Raji (cell line): ENCODE results near the gene QKI.

Source experiments
- POLR2A ChIP-seq: IDR thresholded peaks from 2 replicates; pipeline ENCODE4 v1.6.1; 2011; ENCODE audit warnings: low read depth, low read length, control low read depth; ENCODE audit not compliant: insufficient read depth

QKI gene

DNA sequence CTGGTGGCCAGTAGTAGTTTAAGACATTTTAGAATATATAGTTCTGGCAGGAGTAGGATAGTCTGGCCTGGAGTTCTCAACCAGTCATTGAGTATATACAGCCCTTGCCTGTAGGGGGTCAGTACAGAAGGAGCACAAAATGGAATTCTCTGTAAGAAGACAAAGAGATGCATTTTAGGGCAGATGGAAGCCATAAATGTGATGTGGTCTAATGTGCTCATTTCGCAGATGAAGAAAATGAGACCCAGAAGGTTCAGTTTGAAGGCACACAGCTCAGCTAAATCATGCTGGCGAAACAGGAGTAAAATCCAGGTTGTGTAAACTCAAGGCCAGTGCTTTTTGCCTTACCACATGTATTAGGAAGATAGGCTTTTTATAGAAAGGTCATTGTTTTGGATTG is 29.6 kb downstream of the QKI start:
- no peak for TF ChIP-seq POLR2A

DNA sequence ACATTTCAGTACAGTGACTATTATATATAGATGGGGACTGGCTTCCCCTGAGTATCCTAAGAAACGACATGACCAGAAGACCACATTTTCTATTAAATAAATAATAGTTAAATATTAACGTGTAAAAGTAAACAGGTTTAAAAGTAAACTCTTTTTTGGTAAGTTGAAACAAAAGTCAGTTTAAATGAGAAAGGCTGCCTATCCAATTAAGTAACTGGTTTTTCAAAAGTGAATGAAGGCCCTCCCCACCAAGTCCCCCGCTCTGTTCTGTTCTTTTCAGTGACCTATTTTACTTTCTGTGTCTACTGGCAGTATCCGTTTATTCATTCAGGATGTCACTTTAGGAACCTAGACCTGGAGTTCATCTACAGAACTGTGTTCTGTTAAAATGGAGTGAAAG is 32.0 kb downstream of the QKI start:
- TF ChIP-seq POLR2A, result no peak

DNA sequence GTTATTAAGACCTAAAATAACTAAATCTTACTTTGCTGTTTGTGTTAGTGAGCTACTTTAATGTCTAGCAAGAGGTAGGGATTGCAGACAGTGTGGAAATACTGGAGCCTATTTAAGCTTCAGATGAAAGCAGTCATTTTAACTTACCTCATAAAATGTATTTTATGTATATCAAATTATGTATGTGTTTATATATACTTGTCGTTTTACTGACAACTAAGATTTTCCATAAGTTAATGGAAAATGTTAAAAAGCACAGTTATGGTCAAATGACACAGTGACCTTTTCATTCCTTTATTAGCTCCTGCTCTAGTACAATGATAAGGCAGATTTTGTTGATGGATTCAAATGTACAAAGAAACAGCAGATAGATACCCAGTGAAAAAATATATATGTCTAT is 34.6 kb downstream of the QKI start:
- TF ChIP-seq POLR2A, result no peak

- TF ChIP-seq POLR2A, result no peak
Observed at GRCh38 chr6:163454425-163454824, 39.9 kb downstream of the QKI start.

GRCh38 chr6:163455552-163455951 is 41.0 kb downstream of the QKI start:
- TF ChIP-seq POLR2A, result no peak

DNA sequence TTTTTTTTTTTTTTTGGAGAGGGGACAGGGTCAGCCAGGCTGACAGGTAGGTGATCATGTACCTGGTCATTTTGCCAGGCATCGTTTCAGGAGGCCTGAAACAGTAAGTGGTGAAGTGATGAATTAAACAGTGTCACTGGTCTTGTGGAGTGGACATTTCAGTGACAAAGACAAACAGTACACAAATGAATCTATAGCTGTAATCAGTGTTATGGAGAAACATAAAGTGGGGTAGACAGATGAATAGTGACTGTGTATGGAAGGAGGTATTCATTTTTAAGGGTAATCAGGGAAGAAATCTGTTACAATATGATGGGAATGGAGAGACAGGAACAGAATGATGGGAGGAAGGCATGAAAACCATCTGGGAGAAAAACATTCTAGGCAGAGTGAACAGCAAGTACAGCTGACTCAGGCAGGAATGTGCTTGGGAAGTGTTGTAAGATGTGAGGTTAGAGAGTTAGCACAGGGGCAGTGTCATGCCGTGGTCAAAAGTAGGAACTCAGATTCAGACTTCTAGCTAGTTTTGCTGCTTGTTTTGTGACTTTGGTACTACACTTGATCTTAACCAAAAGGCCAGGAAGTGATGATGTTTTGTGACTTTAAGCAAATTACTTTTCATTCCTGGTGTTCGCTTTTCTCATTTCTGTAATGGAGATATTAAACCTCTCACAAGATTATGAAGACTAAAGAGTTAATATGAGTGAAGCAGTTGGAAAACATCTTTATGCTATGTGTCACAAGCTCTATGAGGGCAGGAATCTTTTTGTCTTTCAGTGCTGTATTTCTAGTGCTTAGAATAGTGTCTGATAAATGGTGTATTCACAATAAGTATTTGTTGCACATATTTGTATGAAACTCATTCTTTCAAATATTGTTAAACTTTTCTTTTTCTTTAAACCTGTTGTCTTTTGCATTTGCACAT is 43.4 kb downstream of the QKI start:
- TF ChIP-seq POLR2A, result no peak

- no peak for TF ChIP-seq POLR2A
Observed at GRCh38 chr6:163459007-163459406, 44.5 kb downstream of the QKI start.

DNA sequence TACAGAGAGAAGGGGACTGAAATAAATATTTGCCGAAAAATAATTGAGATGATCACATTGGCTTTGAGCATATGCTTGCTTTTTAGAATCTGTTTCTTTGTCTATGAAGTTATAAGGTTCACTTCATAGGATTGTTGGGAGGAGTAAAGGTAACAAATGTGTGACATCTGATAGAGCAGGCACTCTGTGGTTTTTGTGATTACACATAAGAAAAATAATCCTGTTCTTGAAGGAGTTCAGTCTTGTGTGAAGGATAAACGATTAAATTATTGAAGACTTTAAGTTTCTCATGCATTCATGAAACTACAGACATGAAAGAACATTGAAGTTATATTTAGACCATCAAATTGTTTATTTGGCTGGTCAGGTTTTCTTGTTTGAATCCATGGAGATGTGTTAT is 45.0 kb downstream of the QKI start:
- TF ChIP-seq POLR2A, result no peak

- no peak for TF ChIP-seq POLR2A
Observed at GRCh38 chr6:163460307-163460782, 45.8 kb downstream of the QKI start.

GRCh38 chr6:163461696-163462095 is 47.2 kb downstream of the QKI start:
- TF ChIP-seq POLR2A, result no peak

DNA sequence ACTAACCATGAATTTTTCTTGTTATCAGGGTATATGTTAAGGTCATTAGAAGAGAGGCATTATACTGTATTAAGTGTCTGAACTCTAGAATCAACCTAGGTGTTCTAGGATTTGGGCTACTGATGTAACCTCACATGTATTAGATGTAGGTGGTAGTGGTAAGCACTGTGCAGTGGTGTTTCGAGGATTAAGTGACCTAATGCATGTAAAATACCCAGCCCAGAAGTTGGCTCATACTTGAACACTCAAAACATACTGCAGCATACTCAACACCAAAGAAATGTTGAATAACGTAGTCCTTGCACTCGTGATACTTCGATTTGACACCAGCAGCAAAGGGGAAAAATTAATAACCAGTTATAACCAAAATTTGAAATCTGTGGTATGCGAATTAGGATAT is 48.7 kb downstream of the QKI start:
- TF ChIP-seq POLR2A, result no peak

GRCh38 chr6:163463795-163464194 is 49.3 kb downstream of the QKI start:
- no peak for TF ChIP-seq POLR2A

- TF ChIP-seq POLR2A, result no peak
Observed at GRCh38 chr6:163466839-163467390, 52.4 kb downstream of the QKI start.

DNA sequence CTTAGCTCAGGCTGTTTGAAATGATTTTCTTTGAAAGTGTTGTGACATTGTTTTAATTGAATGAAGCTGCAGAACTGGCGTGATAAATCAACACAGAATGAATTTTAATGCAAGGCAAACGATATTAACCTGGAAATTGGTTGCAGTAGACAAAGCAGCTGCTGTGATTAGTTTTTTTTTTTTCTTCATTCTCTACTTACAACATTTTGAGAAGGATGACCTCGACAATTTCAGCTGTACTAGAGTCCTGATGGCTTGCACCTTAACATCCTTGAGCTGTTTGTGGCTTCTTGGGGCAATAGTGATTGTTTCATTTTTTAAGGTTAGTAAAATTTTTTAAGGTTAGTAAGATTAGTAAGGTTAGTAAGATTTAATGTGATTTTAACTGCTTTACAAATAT is 54.2 kb downstream of the QKI start:
- no peak for TF ChIP-seq POLR2A

DNA sequence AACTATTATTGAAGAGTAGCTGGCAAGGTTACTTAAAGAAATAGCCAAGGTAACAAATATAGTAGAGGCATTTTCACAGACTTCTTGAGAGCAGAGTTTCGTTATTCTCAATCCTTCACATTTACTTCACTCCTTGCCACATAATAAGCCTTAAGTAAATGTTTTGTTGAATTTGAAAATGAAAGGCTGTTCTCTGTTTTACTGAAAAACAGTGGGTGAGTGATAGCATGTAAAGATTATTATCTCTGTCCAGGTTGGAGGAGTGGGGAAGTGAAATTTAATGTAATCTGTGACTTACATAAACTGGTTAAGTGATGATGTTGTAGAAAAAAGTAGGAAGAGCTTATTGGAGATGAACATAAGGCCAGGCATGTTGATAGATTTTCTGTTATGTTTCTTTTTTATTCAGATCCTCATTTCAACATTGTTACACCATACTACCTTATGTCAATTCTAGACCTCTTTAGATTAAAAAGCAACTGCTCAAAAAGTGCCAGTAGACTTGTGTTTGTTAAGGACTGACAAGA is 55.0 kb downstream of the QKI start:
- TF ChIP-seq POLR2A, result no peak

- no peak for TF ChIP-seq POLR2A
Observed at GRCh38 chr6:163470611-163471010, 56.1 kb downstream of the QKI start.

DNA sequence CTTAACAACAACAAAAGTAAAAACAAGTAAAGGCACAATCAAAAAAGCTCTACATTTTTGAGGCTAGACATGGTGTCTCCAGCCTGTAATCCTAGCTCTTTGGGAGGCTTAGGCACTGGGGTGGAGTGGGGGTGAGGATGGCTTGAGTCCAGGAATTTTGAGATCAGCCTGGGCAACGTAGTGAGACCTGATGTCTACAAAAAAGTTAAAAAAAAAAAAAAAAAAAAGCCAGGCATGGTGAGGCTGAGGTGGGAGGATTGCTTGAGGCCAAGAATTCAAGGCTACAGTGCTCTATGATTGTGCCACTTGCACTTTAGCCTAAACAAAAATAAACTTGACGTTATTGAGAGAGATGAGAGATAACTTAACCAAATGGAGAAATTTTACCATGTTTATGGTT is 60.1 kb downstream of the QKI start:
- TF ChIP-seq POLR2A, result no peak

- TF ChIP-seq POLR2A, result no peak
Observed at GRCh38 chr6:163483107-163483506, 68.6 kb downstream of the QKI start.
